Measurements from ENCODE around the gene IGLON5.

DNA sequence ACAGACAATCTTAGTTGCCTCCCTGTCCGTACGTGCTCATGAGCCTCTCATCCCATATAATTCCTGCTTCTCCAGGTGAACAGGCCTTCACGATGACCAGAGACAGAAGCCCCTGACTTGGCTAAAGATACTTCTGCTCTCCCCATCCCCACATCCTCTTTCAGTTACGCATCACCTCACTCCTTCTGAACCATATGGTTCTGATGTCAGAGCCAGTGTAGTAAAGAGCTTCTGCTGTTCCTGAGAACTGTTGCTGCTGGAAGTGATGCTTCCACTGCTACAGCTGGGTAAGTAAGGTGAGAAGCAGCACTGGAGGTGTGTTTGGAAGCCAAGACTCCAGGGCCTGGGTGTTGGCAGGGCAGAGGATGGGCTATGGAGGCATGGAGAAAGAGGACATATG lies 47.6 kb upstream of the IGLON5 start:
- TF ChIP-seq, protein P1, sequence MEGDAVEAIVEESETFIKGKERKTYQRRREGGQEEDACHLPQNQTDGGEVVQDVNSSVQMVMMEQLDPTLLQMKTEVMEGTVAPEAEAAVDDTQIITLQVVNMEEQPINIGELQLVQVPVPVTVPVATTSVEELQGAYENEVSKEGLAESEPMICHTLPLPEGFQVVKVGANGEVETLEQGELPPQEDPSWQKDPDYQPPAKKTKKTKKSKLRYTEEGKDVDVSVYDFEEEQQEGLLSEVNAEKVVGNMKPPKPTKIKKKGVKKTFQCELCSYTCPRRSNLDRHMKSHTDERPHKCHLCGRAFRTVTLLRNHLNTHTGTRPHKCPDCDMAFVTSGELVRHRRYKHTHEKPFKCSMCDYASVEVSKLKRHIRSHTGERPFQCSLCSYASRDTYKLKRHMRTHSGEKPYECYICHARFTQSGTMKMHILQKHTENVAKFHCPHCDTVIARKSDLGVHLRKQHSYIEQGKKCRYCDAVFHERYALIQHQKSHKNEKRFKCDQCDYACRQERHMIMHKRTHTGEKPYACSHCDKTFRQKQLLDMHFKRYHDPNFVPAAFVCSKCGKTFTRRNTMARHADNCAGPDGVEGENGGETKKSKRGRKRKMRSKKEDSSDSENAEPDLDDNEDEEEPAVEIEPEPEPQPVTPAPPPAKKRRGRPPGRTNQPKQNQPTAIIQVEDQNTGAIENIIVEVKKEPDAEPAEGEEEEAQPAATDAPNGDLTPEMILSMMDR (optimal IDR thresholded peaks at IDR 0.05 in 1 of 3, IDR thresholded peaks at IDR 0.05 in 1 of 3, conservative IDR thresholded peaks at IDR 0.05 in 1 of 3; ENCODE audit: extremely low read depth in 1 of 3, insufficient read depth in 2 of 3, low read length in 3 of 3) = no peak
- no peak for TF ChIP-seq EZH2 (IDR thresholded peaks at IDR 0.05; ENCODE audit: low read length)
